Thyroid gland (tissue), 4 donors: ENCODE results near the gene CPXM1. TPM values are rescaled to one million over a fixed set of nuclear protein-coding genes. Genes with fewer than 3 reads are reported as not detected.

ENCODE experiments used
- DNase-seq, 2 donors: peaks; one replicate each; pipeline ENCODE4 v3.0.0-alpha.2; 2019
- H3K27ac ChIP-seq, 3 donors: fragments of 200-600 bp; sonication (generic); 1 replicate in 2 of 3; 2 replicates in 1 of 3; pipeline ENCODE4 v1.5.1; 2016 to 2019; ENCODE audit warnings: mild to moderate bottlenecking in 1 of 3, moderate library complexity in 1 of 3
- H3K27me3 ChIP-seq: fragments of 200-600 bp; sonication (generic); one replicate; pipeline ENCODE4 v1.5.1; 2019
- H3K36me3 ChIP-seq, 2 donors: fragments of 200-600 bp; sonication (generic); one replicate each; pipeline ENCODE4 v1.5.1; 2016 to 2019
- H3K4me1 ChIP-seq, 2 donors: fragments of 200-600 bp; sonication (generic); one replicate each; pipeline ENCODE4 v1.5.1; 2017 to 2019
- H3K4me3 ChIP-seq, 3 donors: fragments of 200-600 bp; sonication (generic); replicated peaks in 1 of 3; 1 replicate in 2 of 3; 2 replicates in 1 of 3; pipeline ENCODE4 v1.5.1; 2016; ENCODE audit warnings: mild to moderate bottlenecking in 1 of 3
- H3K9me3 ChIP-seq: fragments of 200-600 bp; sonication (generic); one replicate; pipeline ENCODE4 v1.5.1; 2017
- CTCF ChIP-seq, 6 experiments: fragments of 200-600 bp in 3 of 6; fragments of 450-650 bp in 3 of 6; sonication (generic) in 3 of 6; IDR thresholded peaks; one replicate each; pipeline ENCODE4 v1.5.1; 2016 to 2019; ENCODE audit warnings: antibody characterized with exemption in 6 of 6, mild to moderate bottlenecking in 2 of 6, inconsistent platforms in 1 of 6, moderate library complexity in 1 of 6
- POLR2A ChIP-seq, 2 donors: fragments of 450-650 bp; IDR thresholded peaks; one replicate each; pipeline ENCODE4 v1.6.1; 2017; ENCODE audit warnings: antibody characterized with exemption in 2 of 2, mild to moderate bottlenecking in 2 of 2, moderate library complexity in 1 of 2
- WGBS, 2 donors: methylation state at CpG; one replicate each; pipeline ENCODE4 v1.1.5; 2017; 5-methylcytosine and 5-hydroxymethylcytosine counted together
- intact Hi-C: fragments of 100-400 bp; cut with DNase I; formaldehyde crosslinking; loops from one replicate; pipeline ENCODE4 v1.15.1; 2023
- total RNA-seq, 4 donors: library from RNA; depleted of rRNA; stranded (reverse); fragments of >200 nt; gene quantifications; one replicate each; pipeline ENCODE4 v1.2.3, GENCODE V29; 2016

The CPXM1 gene
- total RNA-seq, 4 donors from 2014 or later: 1.3 to 38.5 (median 16.5) TPM

- H3K9me3 ChIP-seq: no peaks in the 10 kb centered on the region
- H3K36me3 ChIP-seq: no peaks in the 10 kb centered on the region
- peaks cover 20 to 26% of the 10 kb centered on the region in 2 donors for H3K4me1 ChIP-seq
- H3K27ac ChIP-seq: no peak overlapping the region
- TF ChIP-seq POLR2A (IDR thresholded peaks at IDR 0.05) (no peak), CTCF (IDR thresholded peaks at IDR 0.05) (no peak)
- 74 to 79% methylated on average over 11 to 31 of the region's 49 CpGs for WGBS, 2 donors
- no peak for DNase-seq
- no peaks in the 10 kb centered on the region for H3K27me3 ChIP-seq
- intact Hi-C loops: no loop called here
- H3K4me3 ChIP-seq: no peak overlapping the region
Measured at GRCh38 chr20:2749343-2749950, 51.0 kb downstream of the CPXM1 start.

DNA sequence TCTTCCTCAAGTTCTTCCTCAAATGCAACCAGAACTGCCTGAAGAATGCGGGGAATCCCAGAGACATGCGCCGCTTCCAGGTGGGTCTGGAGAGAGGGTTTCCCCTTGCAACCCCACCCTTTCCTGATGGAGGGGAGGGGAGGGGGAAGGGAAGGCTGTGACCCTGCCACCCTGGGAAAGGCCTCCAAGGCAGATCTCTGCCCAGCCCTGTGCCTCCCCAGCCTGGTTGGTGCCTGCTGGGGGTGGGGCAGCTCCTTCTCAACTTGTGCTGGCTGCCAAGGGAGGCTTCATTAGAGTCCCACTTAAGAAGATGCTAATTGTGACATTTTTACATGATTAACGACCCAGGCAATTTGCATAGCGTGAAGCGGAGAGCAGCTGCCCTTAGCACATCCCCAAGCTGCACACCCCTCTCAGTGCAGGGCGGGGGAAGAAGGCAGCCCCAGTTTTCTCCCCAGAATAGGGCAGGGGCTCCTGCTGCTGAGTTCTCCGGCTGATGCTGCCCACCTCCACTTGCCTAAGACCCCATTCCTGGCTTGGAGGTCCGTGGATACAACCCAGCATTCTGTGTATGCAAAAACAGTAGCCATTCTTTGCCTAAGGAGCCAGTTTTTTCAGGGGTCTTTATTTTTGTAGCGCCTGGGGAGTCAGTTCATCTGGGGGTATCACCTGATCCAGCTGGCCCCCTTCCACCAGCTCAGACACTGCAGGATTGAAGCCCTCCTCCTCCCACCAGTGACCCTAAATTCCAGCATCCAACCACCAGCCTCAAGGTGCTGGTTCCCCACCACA, 51.7 kb downstream of the CPXM1 start:
- no peaks in the 10 kb centered on the region for H3K36me3 ChIP-seq
- 69 to 80% methylated on average over 10 of the region's 10 CpGs for WGBS, 2 donors
- no peaks in the 10 kb centered on the region for H3K9me3 ChIP-seq
- H3K4me1 ChIP-seq: peaks cover 14 to 22% of the 10 kb centered on the region in 2 donors
- H3K27me3 ChIP-seq: no peaks in the 10 kb centered on the region
- intact Hi-C loops: no loop called here
- no peak overlapping the region for H3K4me3 ChIP-seq
- DNase-seq: no peak
- H3K27ac ChIP-seq: no peak overlapping the region
- TF ChIP-seq POLR2A (IDR thresholded peaks at IDR 0.05): no peak
- TF ChIP-seq CTCF (IDR thresholded peaks at IDR 0.05): no peak

- peaks cover 11 to 19% of the 10 kb centered on the region in 2 donors for H3K4me1 ChIP-seq
- no peaks in the 10 kb centered on the region for H3K36me3 ChIP-seq
- intact Hi-C loops: no loop called here
- DNase-seq: no peak
- no peak overlapping the region for H3K4me3 ChIP-seq
- WGBS, 2 donors: 90 to 93% methylated on average over 8 of the region's 8 CpGs
- no peak for TF ChIP-seq CTCF (IDR thresholded peaks at IDR 0.05)
- no peaks in the 10 kb centered on the region for H3K27me3 ChIP-seq
- no peaks in the 10 kb centered on the region for H3K9me3 ChIP-seq
- H3K27ac ChIP-seq: no peak overlapping the region
Measured at GRCh38 chr20:2747676-2748235, 52.7 kb downstream of the CPXM1 start.

DNA sequence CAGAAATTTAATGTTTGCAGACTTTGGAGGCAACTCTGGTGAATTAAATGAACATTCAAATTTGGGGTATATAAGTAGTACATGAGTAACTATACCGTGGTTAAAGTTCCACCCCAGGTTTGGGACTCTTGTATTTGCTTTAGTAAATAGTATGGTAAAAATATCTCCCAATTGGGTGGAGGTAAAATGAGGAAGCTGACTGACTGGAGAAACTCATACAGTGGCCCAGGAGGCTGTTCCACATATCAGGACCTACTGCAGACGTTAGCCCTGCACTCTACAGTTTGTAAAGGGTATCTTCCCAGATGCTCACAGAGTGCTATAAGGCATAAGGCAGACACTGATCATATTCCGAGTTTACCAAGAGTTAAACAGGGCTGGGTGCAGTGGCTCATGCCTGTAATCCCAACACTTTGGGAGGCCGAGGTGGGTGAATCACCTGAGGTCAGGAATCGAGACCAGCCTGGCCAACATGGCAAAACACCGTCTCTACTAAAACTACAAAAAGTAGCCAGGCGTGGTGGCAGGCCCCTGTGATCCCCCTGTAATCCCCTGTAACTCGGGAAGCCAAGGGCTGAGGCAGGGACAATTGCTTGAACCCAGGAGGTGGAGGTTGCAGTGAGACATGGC, 53.7 kb downstream of the CPXM1 start:
- no peak overlapping the region for H3K4me3 ChIP-seq
- no peak for DNase-seq
- no peak overlapping the region for H3K27ac ChIP-seq
- 65 to 72% methylated on average over 8 of the region's 8 CpGs for WGBS, 2 donors
- H3K4me1 ChIP-seq: peaks cover 10 to 16% of the 10 kb centered on the region in 2 donors
- no peaks in the 10 kb centered on the region for H3K27me3 ChIP-seq
- H3K36me3 ChIP-seq: no peaks in the 10 kb centered on the region
- TF ChIP-seq POLR2A (IDR thresholded peaks at IDR 0.05) (no peak), CTCF (IDR thresholded peaks at IDR 0.05) (no peak)
- H3K9me3 ChIP-seq: no peaks in the 10 kb centered on the region
- intact Hi-C loops: no loop called here
